Liver (tissue), 9 donors: Measurements from ENCODE around the gene HEATR5B. TPM values are rescaled to one million over a fixed set of nuclear protein-coding genes. Genes with fewer than 3 reads are reported as not detected.

Experiments used
- DNase-seq: peaks from one replicate; pipeline ENCODE4 v3.0.0-alpha.2; 2017; ENCODE audit warnings: low spot score
- H3K27ac ChIP-seq, 2 donors: one replicate each; pipeline ENCODE4 v1.7.0; 2013; ENCODE audit warnings: inconsistent platforms in 2 of 2, low read length in 2 of 2, control low read depth in 1 of 2, low read depth in 1 of 2, mild to moderate bottlenecking in 1 of 2
- H3K27me3 ChIP-seq, 4 donors: one replicate each; pipeline versions ENCODE4 v1.6.1 to v1.7.0; 2013; ENCODE audit warnings: low read length in 3 of 4, inconsistent platforms in 1 of 4, mild to moderate bottlenecking in 1 of 4, moderate library complexity in 1 of 4; ENCODE audit not compliant: control insufficient read depth in 4 of 4, insufficient read depth in 4 of 4
- H3K36me3 ChIP-seq, 4 donors: one replicate each; pipeline versions ENCODE4 v1.6.1 to v1.7.0; 2013; ENCODE audit warnings: low read length in 3 of 4, mild to moderate bottlenecking in 3 of 4, low read depth in 1 of 4, moderate library complexity in 1 of 4; ENCODE audit not compliant: control insufficient read depth in 4 of 4, insufficient read depth in 3 of 4
- H3K4me1 ChIP-seq, 4 donors: one replicate each; pipeline versions ENCODE4 v1.6.1 to v1.7.0; 2013; ENCODE audit warnings: low read length in 3 of 4, mild to moderate bottlenecking in 3 of 4, moderate library complexity in 1 of 4; ENCODE audit not compliant: control insufficient read depth in 4 of 4, insufficient read depth in 4 of 4
- H3K4me3 ChIP-seq, 3 donors: one replicate each; pipeline versions ENCODE4 v1.6.1 to v1.7.0; 2013; ENCODE audit warnings: low read length in 3 of 3, control low read depth in 1 of 3, low read depth in 1 of 3, mild to moderate bottlenecking in 1 of 3
- H3K9ac ChIP-seq, 2 donors: one replicate each; pipeline ENCODE4 v1.7.0; 2013; ENCODE audit warnings: low read length in 2 of 2, mild to moderate bottlenecking in 2 of 2, moderate library complexity in 2 of 2, control low read depth in 1 of 2, low read depth in 1 of 2
- H3K9me3 ChIP-seq, 4 donors: one replicate each; pipeline versions ENCODE4 v1.6.1 to v1.7.0; 2013; ENCODE audit warnings: low read length in 3 of 4; ENCODE audit not compliant: control insufficient read depth in 4 of 4
- CTCF ChIP-seq: fragments of 150-350 bp; IDR thresholded peaks from 2 replicates; pipeline ENCODE4 v1.5.1; 2017; ENCODE audit warnings: improper control_type of control experiment, low read depth, low read length; ENCODE audit not compliant: missing input control
- EGR1 ChIP-seq, 2 donors: IDR thresholded peaks; 2 replicates each; pipeline ENCODE4 v1.6.1; 2016 to 2018; ENCODE audit warnings: antibody characterized with exemption in 2 of 2, low read depth in 2 of 2
- FOXA1 ChIP-seq: IDR thresholded peaks from 2 replicates; pipeline ENCODE4 v1.6.1; 2016; ENCODE audit warnings: antibody characterized with exemption
- FOXA2 ChIP-seq: IDR thresholded peaks from 2 replicates; pipeline ENCODE4 v1.6.1; 2016; ENCODE audit warnings: antibody characterized with exemption
- GABPA ChIP-seq, 2 donors: IDR thresholded peaks in 1 of 2; conservative IDR thresholded peaks in 1 of 2; 2 replicates each; pipeline ENCODE4 v1.6.1; 2016; ENCODE audit warnings: antibody characterized with exemption in 2 of 2, mild to moderate bottlenecking in 1 of 2, moderate library complexity in 1 of 2
- HNF4A ChIP-seq, 2 donors: conservative IDR thresholded peaks; 2 replicates each; pipeline ENCODE4 v1.6.1; 2016; ENCODE audit warnings: antibody characterized with exemption in 2 of 2, mild to moderate bottlenecking in 2 of 2
- HNF4G ChIP-seq: IDR thresholded peaks from 2 replicates; pipeline ENCODE4 v1.6.1; 2016; ENCODE audit warnings: antibody characterized with exemption
- JUND ChIP-seq, 2 donors: IDR thresholded peaks; 2 replicates each; pipeline ENCODE4 v1.6.1; 2016; ENCODE audit warnings: antibody characterized with exemption in 2 of 2
- NR2F2 ChIP-seq: IDR thresholded peaks from 2 replicates; pipeline ENCODE4 v1.6.1; 2016; ENCODE audit warnings: antibody characterized with exemption
- RAD21 ChIP-seq, 2 donors: IDR thresholded peaks; 2 replicates each; pipeline ENCODE4 v1.6.1; 2016; ENCODE audit warnings: antibody characterized with exemption in 2 of 2, mild to moderate bottlenecking in 2 of 2
- RXRA ChIP-seq, 2 donors: IDR thresholded peaks; 2 replicates each; pipeline ENCODE4 v1.6.1; 2017 to 2018; ENCODE audit warnings: antibody characterized with exemption in 2 of 2, mild to moderate bottlenecking in 1 of 2
- SP1 ChIP-seq: IDR thresholded peaks from 2 replicates; pipeline ENCODE4 v1.6.1; 2018; ENCODE audit warnings: antibody characterized with exemption, mild to moderate bottlenecking
- TAF1 ChIP-seq: conservative IDR thresholded peaks from 2 replicates; pipeline ENCODE4 v1.6.1; 2016; ENCODE audit warnings: antibody characterized with exemption, mild to moderate bottlenecking
- YY1 ChIP-seq: IDR thresholded peaks from 2 replicates; pipeline ENCODE4 v1.6.1; 2016; ENCODE audit warnings: antibody characterized with exemption, mild to moderate bottlenecking
- WGBS: extraction: QIAGEN DNeasy Blood & Tissue Kit; methylation state at CpG from one replicate; pipeline ENCODE4 v1.1.7; 2013; 5-methylcytosine and 5-hydroxymethylcytosine counted together
- polyA plus RNA-seq, 2 donors: library from polyadenylated mRNA; stranded (reverse) in 1 of 2; unstranded in 1 of 2; fragments of 200-250 nt in 1 of 2; fragments of >200 nt in 1 of 2; fragmentation: Nextera tagmentation in 1 of 2; extraction: Ambion mirVana in 1 of 2; gene quantifications; one replicate each; pipeline versions ENCODE4 v1.2.1 to v1.2.3, GENCODE V29; 2013 to 2015
- total RNA-seq, 2 donors: library from RNA; depleted of rRNA; stranded (reverse); fragments of >200 nt; gene quantifications; one replicate each; pipeline ENCODE4 v1.2.3, GENCODE V29; 2014
- TF ChIP-seq, protein P1 (sequence below): IDR thresholded peaks from 2 replicates; pipeline ENCODE4 v1.6.1; 2016; ENCODE audit warnings: antibody characterized with exemption
- TF ChIP-seq, protein P2 (sequence below): IDR thresholded peaks from 2 replicates; pipeline ENCODE4 v1.6.1; 2016; ENCODE audit warnings: antibody characterized with exemption
- TF ChIP-seq, protein P3 (sequence below): IDR thresholded peaks from 2 replicates; pipeline ENCODE4 v1.6.1; 2016; ENCODE audit warnings: antibody characterized with exemption, mild to moderate bottlenecking
- TF ChIP-seq, protein P4 (sequence below): IDR thresholded peaks from 2 replicates; pipeline ENCODE4 v1.6.1; 2016; ENCODE audit warnings: antibody characterized with exemption
- donor health status: healthy.
- donor health status: healthy.
- donor health status: healthy.
- donor health status: healthy.
- donor health status: healthy.

HEATR5B gene
- total and polyA plus RNA-seq, 4 donors: 4.1 to 24.3 (median 11.6) TPM

DNA sequence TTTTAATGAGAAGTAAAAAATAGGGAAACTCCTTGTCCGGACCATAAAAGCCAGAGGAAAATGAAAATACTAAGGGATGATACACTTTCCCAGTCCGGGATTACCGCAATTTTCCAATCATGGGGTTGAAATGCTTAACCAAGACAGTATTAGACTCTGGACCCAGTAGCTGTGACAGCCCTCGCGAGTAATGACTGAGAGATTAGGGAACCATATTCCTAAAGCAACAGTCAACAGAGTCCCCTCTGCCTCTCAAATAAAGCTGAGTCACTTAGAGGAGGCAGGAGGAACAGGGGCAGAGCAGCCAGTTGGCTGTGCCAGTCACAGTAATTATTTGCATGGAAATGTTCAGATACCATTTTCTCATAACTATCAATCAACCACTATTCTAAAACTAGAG, 35.0 kb upstream of the HEATR5B start:
- no peak for DNase-seq
- TF ChIP-seq, protein P1, sequence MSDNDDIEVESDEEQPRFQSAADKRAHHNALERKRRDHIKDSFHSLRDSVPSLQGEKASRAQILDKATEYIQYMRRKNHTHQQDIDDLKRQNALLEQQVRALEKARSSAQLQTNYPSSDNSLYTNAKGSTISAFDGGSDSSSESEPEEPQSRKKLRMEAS: no peak
- no peak for TF ChIP-seq SP1
- TF ChIP-seq HNF4A (conservative IDR thresholded peaks at IDR 0.05): no peak
- no peak for TF ChIP-seq HNF4G
- Histone ChIP-seq H3K9me3 (no peaks in the 10 kb centered on the region), H3K4me1 (no peaks in the 10 kb centered on the region), H3K27me3 (no peaks in the 10 kb centered on the region), H3K36me3 (peaks cover 9 to 42% (median 26%) of the 10 kb centered on the region in 4 donors), H3K27ac (no peak overlapping the region), H3K9ac (no peak overlapping the region), H3K4me3 (no peak overlapping the region)
- WGBS: 95% methylated on average over 5 of the region's 5 CpGs

DNA sequence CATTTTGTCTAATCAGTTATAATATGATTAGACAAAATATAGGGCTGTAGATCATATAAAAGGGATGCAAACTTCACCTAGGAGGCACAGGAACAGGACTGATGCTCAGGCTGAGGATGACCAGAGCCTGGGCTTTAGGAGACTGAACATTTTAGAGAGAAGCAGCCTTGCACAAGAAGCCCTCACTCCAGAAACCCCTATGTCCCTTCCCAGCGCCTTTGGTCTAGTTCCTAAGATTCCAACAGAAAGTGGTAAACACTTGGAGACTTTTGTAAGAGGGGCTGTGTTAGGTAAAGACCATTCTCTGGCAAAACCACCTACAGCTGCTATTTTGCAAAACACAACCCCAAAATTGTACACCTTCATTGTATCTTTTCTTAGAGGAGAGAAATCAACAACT, 33.4 kb upstream of the HEATR5B start:
- Histone ChIP-seq H3K9me3 (no peaks in the 10 kb centered on the region), H3K27ac (no peak overlapping the region), H3K36me3 (peaks cover 9 to 37% (median 24%) of the 10 kb centered on the region in 4 donors), H3K4me3 (no peak overlapping the region), H3K27me3 (no peaks in the 10 kb centered on the region), H3K9ac (no peak overlapping the region), H3K4me1 (no peaks in the 10 kb centered on the region)
- TF ChIP-seq GABPA (IDR thresholded peaks at IDR 0.05 in 1 of 2, conservative IDR thresholded peaks at IDR 0.05 in 1 of 2) (no peak), TAF1 (no peak), NR2F2 (no peak), HNF4G (no peak), FOXA1 (no peak), EGR1 (IDR thresholded peaks at IDR 0.05; ENCODE audit: low read depth in 2 of 2) (no peak), JUND (IDR thresholded peaks at IDR 0.05) (no peak), CTCF (no peak), RXRA (IDR thresholded peaks at IDR 0.05) (no peak), HNF4A (conservative IDR thresholded peaks at IDR 0.05) (no peak), RAD21 (IDR thresholded peaks at IDR 0.05) (no peak), FOXA2 (no peak), SP1 (no peak), YY1 (no peak)
- TF ChIP-seq, protein P2, sequence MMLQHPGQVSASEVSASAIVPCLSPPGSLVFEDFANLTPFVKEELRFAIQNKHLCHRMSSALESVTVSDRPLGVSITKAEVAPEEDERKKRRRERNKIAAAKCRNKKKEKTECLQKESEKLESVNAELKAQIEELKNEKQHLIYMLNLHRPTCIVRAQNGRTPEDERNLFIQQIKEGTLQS: no peak
- TF ChIP-seq, protein P1: no peak
- TF ChIP-seq, protein P3, sequence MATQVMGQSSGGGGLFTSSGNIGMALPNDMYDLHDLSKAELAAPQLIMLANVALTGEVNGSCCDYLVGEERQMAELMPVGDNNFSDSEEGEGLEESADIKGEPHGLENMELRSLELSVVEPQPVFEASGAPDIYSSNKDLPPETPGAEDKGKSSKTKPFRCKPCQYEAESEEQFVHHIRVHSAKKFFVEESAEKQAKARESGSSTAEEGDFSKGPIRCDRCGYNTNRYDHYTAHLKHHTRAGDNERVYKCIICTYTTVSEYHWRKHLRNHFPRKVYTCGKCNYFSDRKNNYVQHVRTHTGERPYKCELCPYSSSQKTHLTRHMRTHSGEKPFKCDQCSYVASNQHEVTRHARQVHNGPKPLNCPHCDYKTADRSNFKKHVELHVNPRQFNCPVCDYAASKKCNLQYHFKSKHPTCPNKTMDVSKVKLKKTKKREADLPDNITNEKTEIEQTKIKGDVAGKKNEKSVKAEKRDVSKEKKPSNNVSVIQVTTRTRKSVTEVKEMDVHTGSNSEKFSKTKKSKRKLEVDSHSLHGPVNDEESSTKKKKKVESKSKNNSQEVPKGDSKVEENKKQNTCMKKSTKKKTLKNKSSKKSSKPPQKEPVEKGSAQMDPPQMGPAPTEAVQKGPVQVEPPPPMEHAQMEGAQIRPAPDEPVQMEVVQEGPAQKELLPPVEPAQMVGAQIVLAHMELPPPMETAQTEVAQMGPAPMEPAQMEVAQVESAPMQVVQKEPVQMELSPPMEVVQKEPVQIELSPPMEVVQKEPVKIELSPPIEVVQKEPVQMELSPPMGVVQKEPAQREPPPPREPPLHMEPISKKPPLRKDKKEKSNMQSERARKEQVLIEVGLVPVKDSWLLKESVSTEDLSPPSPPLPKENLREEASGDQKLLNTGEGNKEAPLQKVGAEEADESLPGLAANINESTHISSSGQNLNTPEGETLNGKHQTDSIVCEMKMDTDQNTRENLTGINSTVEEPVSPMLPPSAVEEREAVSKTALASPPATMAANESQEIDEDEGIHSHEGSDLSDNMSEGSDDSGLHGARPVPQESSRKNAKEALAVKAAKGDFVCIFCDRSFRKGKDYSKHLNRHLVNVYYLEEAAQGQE: no peak
- TF ChIP-seq, protein P4, sequence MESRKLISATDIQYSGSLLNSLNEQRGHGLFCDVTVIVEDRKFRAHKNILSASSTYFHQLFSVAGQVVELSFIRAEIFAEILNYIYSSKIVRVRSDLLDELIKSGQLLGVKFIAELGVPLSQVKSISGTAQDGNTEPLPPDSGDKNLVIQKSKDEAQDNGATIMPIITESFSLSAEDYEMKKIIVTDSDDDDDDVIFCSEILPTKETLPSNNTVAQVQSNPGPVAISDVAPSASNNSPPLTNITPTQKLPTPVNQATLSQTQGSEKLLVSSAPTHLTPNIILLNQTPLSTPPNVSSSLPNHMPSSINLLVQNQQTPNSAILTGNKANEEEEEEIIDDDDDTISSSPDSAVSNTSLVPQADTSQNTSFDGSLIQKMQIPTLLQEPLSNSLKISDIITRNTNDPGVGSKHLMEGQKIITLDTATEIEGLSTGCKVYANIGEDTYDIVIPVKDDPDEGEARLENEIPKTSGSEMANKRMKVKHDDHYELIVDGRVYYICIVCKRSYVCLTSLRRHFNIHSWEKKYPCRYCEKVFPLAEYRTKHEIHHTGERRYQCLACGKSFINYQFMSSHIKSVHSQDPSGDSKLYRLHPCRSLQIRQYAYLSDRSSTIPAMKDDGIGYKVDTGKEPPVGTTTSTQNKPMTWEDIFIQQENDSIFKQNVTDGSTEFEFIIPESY: no peak
- WGBS: 94% methylated on average over 1 of the region's 1 CpG
- no peak for DNase-seq
